CD4-positive, alpha-beta T cell treated with Interleukin-21 for 1 hour (primary cell): ENCODE results near the gene CACNA1B.

Experiments used
- DNase-seq: peaks from one replicate; pipeline ENCODE4 v3.0.0-alpha.2; 2020

The CACNA1B gene

GRCh38 chr9:138020120-138020794 is 142.7 kb downstream of the CACNA1B start:
- DNase-seq, result no peak

DNA sequence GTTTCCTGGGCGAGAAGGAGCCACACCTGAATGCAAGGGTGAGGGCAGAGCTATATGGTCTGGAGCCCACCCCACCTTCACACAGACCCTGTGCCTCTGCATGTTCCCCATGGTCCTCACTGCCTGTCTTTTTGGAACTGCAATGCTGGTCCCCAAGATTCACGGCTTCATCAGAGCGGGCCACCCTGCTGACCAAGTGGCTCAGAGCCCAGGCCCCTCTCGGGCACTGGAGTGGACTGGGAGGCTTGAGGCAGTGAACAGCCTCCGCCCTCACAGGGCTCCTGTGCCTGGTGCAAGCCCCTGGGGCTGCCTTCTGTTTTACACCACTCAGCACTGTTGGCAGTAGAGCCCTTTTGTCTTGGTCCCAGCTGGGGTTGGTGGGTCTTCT is 143.2 kb downstream of the CACNA1B start:
- DNase-seq, result no peak

DNA sequence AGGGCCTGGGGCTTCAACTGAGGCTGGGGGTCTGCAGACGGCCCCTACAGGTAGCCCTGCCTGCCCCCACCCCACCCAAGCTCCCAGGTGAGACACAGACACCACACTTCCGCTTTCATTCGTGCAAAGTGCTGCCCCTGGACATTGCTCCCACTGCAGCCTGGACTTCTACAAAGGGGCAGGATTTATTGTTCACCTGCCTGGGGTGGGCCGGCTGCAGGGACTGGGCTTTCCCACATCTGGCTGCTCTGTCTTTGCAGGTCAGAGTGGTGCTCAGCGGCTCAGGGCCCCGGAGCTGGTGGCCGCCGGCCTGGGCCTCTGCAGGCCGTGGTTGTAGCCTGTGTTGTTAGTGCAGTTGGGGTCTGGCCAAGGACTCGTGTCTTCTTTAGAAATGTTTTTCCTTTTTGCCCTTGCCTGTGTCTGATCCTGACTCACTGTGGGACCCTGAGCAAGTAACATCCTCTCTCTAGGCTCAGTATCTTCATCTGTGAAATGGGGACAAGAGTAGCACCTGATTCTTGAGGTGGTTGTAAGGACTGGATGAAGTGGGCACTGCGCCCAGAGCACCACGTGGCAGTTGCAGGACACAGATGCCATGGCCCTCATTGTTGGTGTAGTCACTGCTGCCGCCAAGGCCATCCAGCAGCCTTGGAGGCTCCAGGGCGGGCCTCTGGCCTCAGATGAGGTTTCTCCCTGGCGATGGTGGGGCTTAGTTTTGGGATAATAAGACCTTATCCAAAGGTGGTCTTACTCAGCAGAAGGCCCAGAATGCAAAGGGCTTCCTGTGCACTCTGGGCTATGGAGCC is 143.9 kb downstream of the CACNA1B start:
- no peak for DNase-seq

GRCh38 chr9:138022121-138022741 is 144.6 kb downstream of the CACNA1B start:
- DNase-seq, result no peak

DNA sequence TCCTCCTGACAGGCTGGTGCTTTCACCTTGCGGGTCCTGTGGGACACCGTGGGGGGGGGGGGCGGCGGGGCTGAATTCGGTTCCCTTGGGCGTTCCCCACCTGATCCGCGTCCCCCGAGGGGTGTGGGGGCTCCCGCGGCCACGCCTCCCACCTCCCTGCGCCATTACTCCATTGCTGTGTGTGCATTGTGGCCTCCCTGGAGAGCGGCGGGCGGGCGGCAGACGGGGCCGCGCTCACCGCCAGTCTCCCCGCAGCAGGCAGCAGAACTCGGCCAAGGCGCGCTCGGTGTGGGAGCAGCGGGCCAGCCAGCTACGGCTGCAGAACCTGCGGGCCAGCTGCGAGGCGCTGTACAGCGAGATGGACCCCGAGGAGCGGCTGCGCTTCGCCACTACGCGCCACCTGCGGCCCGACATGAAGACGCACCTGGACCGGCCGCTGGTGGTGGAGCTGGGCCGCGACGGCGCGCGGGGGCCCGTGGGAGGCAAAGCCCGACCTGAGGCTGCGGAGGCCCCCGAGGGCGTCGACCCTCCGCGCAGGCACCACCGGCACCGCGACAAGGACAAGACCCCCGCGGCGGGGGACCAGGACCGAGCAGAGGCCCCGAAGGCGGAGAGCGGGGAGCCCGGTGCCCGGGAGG is 145.3 kb downstream of the CACNA1B start:
- DNase-seq, result no peak

GRCh38 chr9:138023394-138024124 is 146.0 kb downstream of the CACNA1B start:
- no peak for DNase-seq

DNA sequence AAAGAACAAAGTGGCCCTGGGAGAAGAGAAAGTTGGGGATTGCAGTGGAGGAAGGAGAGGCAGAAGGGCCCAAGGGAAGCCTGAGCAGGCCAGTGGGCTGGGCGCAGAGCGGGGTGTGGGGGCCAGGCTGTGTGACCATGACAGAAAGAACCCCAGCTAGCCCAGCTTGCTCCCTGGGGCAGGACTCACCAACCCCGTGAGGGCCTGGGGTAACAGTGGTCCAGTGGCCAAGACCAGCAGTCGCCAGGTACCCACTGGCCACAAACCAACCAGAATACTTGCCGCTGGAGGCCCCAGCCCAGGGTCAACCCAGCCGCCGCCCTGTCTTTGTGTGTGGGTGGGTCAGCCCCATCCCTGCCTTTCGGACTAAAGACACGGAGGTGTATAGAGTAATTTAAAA is 146.5 kb downstream of the CACNA1B start:
- DNase-seq, result no peak

GRCh38 chr9:138024831-138025291 is 147.3 kb downstream of the CACNA1B start:
- DNase-seq, result no peak

- no peak for DNase-seq
These were observed 147.8 kb downstream of the CACNA1B start for GRCh38 chr9:138025417-138025816.

GRCh38 chr9:138025908-138026307 is 148.3 kb downstream of the CACNA1B start:
- DNase-seq, result no peak

- DNase-seq, result no peak
These were observed 151.0 kb downstream of the CACNA1B start for GRCh38 chr9:138028596-138028995.

GRCh38 chr9:138031186-138031585 is 153.6 kb downstream of the CACNA1B start:
- DNase-seq, result no peak

- DNase-seq, result no peak
These were observed 156.4 kb downstream of the CACNA1B start for GRCh38 chr9:138033950-138034349.

- no peak for DNase-seq
These were observed 159.6 kb downstream of the CACNA1B start for GRCh38 chr9:138037140-138037539.

DNA sequence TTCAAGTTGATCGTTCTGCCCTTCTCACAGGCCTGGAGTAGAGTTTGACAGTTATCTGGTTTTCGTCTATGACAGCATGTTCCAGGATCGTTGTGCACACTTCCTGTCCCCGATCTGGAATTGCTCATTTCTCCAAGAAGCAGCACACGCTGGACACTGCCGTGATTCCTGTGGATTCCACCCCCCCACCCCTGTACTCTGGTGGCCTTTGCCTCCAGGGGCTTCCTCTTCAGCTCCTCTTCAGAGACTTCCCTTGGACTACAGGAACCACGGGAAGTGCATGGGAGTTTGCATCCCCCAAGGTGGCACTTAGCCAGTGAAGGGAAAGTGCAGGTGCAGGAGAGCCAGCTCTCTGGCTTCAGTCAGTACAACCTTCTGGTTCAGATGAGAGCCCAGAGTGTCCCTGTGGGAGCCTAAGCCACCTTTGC is 160.7 kb downstream of the CACNA1B start:
- DNase-seq, result no peak

GRCh38 chr9:138040446-138041430 is 163.2 kb downstream of the CACNA1B start:
- no peak for DNase-seq

GRCh38 chr9:138042146-138042545 is 164.6 kb downstream of the CACNA1B start:
- DNase-seq, result no peak

GRCh38 chr9:138042640-138043039 is 165.1 kb downstream of the CACNA1B start:
- DNase-seq, result no peak

GRCh38 chr9:138043061-138043410 is 165.5 kb downstream of the CACNA1B start:
- no peak for DNase-seq

- DNase-seq, result no peak
These were observed 166.1 kb downstream of the CACNA1B start for GRCh38 chr9:138043411-138044345.
